Astrocyte (in vitro differentiated cells and primary cell): ENCODE results near the gene GPR158.
"Not testable (repeated sequence)": the region's sequence is repeated elsewhere in the genome, so short reads cannot be mapped to it uniquely, and the experiment has no call there.

Experiments used
- EZH2 ChIP-seq: IDR thresholded peaks from 2 replicates; pipeline ENCODE4 v1.6.1; 2012; ENCODE audit warnings: mild to moderate bottlenecking, low read length, inconsistent platforms; ENCODE audit not compliant: insufficient read depth
- TF ChIP-seq, protein P1 (sequence below): IDR thresholded peaks from 2 replicates; pipeline ENCODE4 v1.5.1; 2011; ENCODE audit warnings: low read depth, mild to moderate bottlenecking, inconsistent platforms, low read length, moderate library complexity; ENCODE audit not compliant: insufficient read depth

DNA sequence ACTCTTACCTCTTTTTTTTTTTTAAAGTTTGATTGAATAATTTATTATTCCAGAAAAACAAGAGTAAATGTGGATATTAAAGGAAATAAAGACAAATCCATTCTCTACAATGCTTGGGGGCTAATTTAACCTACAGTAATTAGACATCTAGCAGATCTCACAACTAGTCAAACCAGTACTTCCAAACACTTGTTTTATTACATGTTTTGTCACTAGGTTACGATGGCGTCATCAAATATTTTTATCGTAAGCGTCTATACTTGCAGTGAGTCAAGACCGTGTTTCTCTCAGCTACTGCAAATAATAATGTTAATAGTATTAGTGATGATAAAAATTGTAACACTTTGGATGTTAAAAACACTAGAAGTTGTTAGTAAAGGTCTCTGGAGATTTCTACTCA is 154.8 kb downstream of the GPR158 start:
- TF ChIP-seq, protein P1, sequence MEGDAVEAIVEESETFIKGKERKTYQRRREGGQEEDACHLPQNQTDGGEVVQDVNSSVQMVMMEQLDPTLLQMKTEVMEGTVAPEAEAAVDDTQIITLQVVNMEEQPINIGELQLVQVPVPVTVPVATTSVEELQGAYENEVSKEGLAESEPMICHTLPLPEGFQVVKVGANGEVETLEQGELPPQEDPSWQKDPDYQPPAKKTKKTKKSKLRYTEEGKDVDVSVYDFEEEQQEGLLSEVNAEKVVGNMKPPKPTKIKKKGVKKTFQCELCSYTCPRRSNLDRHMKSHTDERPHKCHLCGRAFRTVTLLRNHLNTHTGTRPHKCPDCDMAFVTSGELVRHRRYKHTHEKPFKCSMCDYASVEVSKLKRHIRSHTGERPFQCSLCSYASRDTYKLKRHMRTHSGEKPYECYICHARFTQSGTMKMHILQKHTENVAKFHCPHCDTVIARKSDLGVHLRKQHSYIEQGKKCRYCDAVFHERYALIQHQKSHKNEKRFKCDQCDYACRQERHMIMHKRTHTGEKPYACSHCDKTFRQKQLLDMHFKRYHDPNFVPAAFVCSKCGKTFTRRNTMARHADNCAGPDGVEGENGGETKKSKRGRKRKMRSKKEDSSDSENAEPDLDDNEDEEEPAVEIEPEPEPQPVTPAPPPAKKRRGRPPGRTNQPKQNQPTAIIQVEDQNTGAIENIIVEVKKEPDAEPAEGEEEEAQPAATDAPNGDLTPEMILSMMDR, result not testable (repeated sequence)
- TF ChIP-seq EZH2, result not testable (repeated sequence)
